EH (cell line): Measurements from ENCODE around the gene WWC2.

ENCODE experiments used
- DNase-seq: peaks from one replicate; pipeline ENCODE4 v3.0.0-alpha.2; 2015; ENCODE audit warnings: low read depth

Gene WWC2

GRCh38 chr4:183256756-183257385 lies 157.8 kb downstream of the WWC2 start:
- peak; percentile 63 for DNase-seq

DNA sequence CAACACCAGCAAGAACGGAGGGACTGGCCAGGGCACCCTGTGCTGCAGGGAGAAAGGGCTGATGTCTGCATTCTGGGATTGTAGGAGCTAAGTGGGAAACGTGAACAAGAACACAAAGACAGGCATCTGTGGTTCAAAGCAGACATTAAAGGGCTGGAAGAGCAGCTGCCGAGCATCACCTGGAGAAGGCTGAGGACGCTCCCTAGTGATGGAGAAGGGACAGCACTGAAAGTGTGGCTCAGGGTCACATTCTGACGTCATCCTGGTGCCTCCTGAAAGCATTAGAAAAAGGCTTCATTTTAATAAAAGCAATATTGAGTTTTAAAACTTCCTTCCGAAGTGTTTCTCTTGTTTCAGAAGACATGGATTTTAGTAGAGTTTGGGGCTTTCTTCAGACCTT lies 158.8 kb downstream of the WWC2 start:
- no peak for DNase-seq

DNA sequence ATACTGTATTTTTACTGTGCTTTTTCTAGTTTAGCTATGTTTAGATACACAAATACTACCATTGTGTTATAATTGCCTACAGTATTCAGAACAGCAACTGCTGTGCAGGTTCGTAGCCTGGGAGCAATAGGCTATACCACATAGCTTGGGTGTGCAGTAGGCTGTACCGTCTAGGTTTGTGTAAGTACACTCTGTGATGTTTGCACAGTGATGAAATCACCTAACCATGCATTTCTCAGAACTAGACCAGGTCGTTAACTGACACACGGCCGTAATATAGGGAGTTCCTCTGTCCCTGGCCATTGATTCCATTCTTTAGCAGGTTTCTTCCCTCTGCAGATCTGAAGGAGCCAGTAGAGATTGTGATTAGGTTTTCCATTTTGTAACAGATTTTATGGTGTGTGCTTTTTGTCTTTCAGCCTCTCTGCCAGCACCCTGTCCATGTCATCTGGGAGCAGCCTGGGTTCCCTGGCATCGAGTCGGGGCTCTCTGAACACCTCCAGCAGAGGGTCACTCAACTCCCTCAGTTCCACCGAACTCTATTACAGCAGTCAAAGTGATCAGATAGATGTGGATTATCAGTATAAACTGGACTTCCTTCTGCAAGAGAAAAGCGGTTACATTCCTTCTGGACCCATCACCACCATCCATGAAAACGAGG lies 161.6 kb downstream of the WWC2 start:
- no peak for DNase-seq

DNA sequence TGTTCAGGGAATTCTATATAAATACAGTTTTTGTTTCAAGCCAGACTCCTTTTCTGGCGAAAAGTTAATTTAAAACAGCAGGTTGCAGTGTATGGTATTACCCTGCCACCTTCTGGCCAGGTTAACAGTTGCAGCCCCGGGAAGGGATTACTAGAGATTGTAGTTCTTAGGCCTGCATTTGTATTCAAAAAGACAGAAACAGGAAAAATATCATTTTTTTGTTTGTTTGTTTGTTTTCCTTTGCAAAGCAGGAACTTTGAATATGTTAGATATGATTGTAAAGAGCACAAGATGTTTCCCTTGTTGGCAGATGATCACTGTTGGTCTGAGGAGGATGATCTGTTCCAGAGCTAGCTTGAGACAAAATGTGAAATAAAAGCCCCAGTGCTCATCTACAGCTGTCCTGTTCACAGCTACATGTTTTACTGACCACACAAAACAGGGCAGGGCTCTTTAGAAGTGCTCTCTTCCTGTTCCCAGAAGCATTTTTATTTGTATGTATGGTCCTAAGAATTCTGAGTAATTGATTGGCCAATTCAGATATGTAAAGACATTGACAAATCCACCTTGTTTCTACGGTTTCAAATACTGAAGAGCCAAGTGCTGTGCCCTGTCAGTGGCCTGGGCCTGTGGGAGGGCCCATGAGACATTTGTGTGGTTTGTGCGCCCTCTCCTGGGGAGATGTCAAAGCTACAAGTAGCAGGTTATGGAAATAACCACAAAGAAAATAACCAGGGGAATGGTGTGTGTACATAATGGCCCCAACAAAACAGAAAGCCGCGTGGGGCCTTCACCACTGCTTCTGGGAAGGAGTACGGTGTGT lies 163.1 kb downstream of the WWC2 start:
- peak; percentile 80 for DNase-seq

GRCh38 chr4:183262776-183263100 lies 163.7 kb downstream of the WWC2 start:
- DNase-seq = no peak

DNA sequence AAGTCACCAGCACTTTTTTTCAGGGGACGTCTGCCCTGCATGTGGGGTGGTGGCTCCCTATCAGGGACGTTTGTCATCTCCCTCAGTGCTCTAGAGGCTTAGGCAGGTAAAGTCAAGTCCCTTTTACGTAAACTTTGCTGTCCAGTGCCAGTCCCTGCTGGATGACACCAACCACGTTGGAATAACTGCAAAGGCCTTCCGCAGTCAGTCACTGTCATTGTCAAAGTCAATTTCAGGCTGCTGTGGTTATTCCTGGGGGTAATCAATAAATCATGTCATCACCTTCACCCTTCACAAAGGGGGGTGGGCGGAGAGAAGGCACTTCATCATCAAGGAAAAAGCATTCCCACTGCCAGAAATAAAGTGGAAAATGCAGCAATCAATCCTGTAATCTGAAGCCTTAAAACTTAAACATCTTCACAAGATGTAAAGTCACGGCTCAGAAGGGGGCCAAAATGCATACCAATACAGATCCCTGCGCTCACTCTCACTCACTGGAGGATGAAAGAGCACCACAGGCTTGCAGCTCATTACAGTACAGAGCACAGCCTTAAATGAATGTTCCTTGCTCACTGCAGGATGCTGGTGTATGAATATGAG lies 164.8 kb downstream of the WWC2 start:
- peak; percentile 25 for DNase-seq

- peak; percentile 85 for DNase-seq
Measured at GRCh38 chr4:183264614-183265013, 165.6 kb downstream of the WWC2 start.

- no peak for DNase-seq
Measured at GRCh38 chr4:183266371-183266770, 167.3 kb downstream of the WWC2 start.

GRCh38 chr4:183268556-183268955 lies 169.5 kb downstream of the WWC2 start:
- DNase-seq = no peak

- no peak for DNase-seq
Measured at GRCh38 chr4:183272384-183272783, 173.3 kb downstream of the WWC2 start.

- DNase-seq = no peak
Measured at GRCh38 chr4:183276106-183276505, 177.0 kb downstream of the WWC2 start.

- DNase-seq = no peak
Measured at GRCh38 chr4:183284258-183284785, 185.3 kb downstream of the WWC2 start.

DNA sequence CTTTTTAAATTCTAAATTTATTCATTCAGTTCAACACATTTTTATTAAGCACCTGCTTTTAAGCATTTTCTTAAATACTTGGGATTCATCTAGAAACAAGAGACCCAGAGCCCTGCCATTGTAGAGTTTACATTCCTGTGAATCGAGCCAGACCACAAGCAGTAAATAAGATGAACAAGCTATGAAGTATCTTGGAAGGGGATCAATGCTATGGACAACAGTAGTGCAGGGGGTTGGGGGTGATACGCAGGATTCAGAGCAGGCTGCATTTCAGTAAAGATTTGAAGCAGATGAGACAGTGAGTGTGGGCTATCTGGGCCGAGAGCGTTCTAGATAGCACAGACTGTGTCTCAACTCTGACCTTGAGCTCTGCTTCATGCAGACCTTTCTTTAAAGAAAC lies 185.9 kb downstream of the WWC2 start:
- DNase-seq = peak; percentile 82

DNA sequence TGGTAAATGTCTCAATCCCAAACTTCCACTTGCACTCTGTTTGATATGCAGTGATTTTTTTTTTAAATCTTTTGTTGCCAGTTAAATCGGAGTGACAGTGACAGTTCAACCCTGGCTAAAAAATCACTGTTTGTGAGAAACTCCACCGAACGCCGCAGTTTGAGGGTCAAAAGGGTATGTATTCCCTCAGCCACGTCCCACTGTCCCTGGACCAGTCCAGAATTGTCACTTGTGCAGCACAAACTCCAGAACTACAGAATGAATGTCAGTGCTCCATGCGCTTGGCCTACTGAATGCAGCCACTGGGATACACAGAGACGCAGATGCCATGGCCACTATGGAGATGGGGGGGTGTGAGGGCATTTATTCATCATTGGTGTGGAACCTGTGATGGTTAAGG lies 186.8 kb downstream of the WWC2 start:
- no peak for DNase-seq

DNA sequence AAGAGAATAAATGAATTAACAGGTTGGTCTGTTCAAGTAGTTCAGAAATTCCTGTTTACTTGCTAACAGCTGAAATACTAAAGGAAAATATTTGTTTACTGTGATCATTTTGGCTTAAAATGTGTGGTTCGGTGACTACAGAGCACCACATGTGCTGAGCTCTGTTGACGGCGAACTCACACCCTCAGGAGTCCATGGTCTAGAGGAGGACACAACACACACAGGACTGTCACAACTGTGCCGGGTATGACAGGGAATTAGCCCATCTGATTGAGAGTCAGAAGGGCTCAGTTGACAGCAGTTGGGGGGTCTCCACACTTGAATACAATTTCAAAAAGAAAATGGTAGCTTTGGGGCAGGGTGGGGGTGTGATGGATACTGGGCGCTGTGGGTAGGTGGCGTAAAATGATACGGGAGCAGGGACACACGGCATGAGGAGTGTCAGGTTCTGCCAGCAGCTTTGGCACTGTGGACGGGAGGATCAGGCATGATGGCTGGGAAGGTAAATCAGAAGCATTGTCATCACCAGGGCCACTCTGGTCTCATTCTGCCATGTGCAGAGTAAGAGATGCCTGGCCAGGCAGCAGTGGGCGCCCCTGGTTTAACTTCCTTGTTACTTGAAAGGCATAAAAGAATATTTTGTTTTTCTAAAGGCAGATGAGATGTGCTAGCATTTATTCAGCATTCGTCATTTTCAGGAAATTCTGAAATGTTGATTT lies 187.7 kb downstream of the WWC2 start:
- DNase-seq = no peak

- no peak for DNase-seq
Measured at GRCh38 chr4:183287309-183287659, 188.2 kb downstream of the WWC2 start.

GRCh38 chr4:183287677-183288076 lies 188.6 kb downstream of the WWC2 start:
- no peak for DNase-seq

GRCh38 chr4:183288955-183289354 lies 189.9 kb downstream of the WWC2 start:
- DNase-seq = no peak

GRCh38 chr4:183289688-183290087 lies 190.6 kb downstream of the WWC2 start:
- peak; percentile 4 for DNase-seq

GRCh38 chr4:183291070-183291469 lies 192.0 kb downstream of the WWC2 start:
- DNase-seq = no peak

DNA sequence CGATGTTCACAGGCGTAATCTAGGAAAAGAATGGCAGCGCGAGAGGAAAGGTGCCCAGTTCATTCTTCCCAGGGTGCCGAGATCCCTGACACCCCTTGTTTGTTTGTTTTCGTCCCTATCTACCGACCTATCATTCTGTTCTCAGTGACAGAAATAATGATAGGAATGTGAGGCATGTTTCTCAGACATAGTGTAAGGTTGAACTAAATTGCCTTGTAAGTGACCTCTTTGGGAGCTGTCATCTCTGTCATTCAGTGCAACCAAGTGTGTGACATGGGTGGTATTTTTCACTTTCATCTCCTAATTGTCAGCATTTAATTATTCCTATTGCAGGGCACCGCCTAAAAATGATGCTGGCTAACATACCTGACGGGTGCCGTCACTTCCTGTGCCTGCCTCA lies 196.7 kb downstream of the WWC2 start:
- DNase-seq = peak; percentile 24

- no peak for DNase-seq
Measured at GRCh38 chr4:183297675-183298074, 198.6 kb downstream of the WWC2 start.
